Lung (tissue), 12 donors: ENCODE measurements around the gene NSFL1C. TPM values are rescaled to one million over a fixed set of nuclear protein-coding genes. Genes with fewer than 3 reads are reported as not detected.

Experiments used
- ATAC-seq: fragments of 200-7000 bp; cut with Tn5 transposase; one replicate; pipeline ENCODE4 v1.9.1; 2020; ENCODE audit warnings: moderate number of reproducible peaks; ENCODE audit not compliant: insufficient read depth, low FRiP score
- DNase-seq, 3 donors: peaks; one replicate each; pipeline ENCODE4 v3.0.0-alpha.2; 2013 to 2017
- H3K27ac ChIP-seq, 2 donors: one replicate each; pipeline ENCODE4 v1.5.1; 2013; ENCODE audit warnings: mild to moderate bottlenecking in 2 of 2, moderate library complexity in 2 of 2, control low read depth in 1 of 2, inconsistent platforms in 1 of 2, low read depth in 1 of 2, low read length in 1 of 2
- H3K27me3 ChIP-seq, 3 donors: one replicate each; pipeline ENCODE4 v1.5.1; 2013; ENCODE audit warnings: low read length in 2 of 3; ENCODE audit not compliant: control insufficient read depth in 3 of 3, insufficient read depth in 3 of 3
- H3K36me3 ChIP-seq, 4 donors: one replicate each; pipeline ENCODE4 v1.5.1; 2013; ENCODE audit warnings: low read length in 4 of 4, mild to moderate bottlenecking in 1 of 4, moderate library complexity in 1 of 4; ENCODE audit not compliant: control insufficient read depth in 4 of 4, insufficient read depth in 4 of 4
- H3K4me1 ChIP-seq, 5 donors: one replicate each; pipeline ENCODE4 v1.5.1; 2013; ENCODE audit warnings: low read length in 5 of 5, mild to moderate bottlenecking in 2 of 5, moderate library complexity in 1 of 5; ENCODE audit not compliant: control insufficient read depth in 5 of 5, insufficient read depth in 5 of 5
- H3K4me3 ChIP-seq: one replicate; pipeline ENCODE4 v1.5.1; 2013; ENCODE audit warnings: mild to moderate bottlenecking, control low read depth, moderate library complexity
- H3K9ac ChIP-seq, 2 donors: one replicate each; pipeline ENCODE4 v1.5.1; 2013; ENCODE audit warnings: low read length in 2 of 2, control low read depth in 1 of 2; ENCODE audit not compliant: insufficient read depth in 1 of 2
- H3K9me3 ChIP-seq, 4 donors: one replicate each; pipeline ENCODE4 v1.5.1; 2013; ENCODE audit warnings: low read length in 3 of 4, mild to moderate bottlenecking in 1 of 4, moderate library complexity in 1 of 4; ENCODE audit not compliant: control insufficient read depth in 4 of 4, insufficient read depth in 3 of 4
- CTCF ChIP-seq: IDR thresholded peaks from 2 replicates; pipeline ENCODE4 v1.5.1; 2012; ENCODE audit warnings: mild to moderate bottlenecking; ENCODE audit errors: control extremely low read depth, extremely low read depth
- WGBS, 2 donors: extraction: QIAGEN DNeasy Blood & Tissue Kit; methylation state at CpG; one replicate each; pipeline ENCODE4 v1.1.7; 2013; 5-methylcytosine and 5-hydroxymethylcytosine counted together
- polyA plus RNA-seq, 2 donors: library from polyadenylated mRNA; stranded (reverse); fragments of 200-250 nt; gene quantifications; one replicate each; pipeline ENCODE4 v1.2.1, GENCODE V29; 2013
- total RNA-seq, 2 donors: library from RNA; depleted of rRNA in 1 of 2; stranded (reverse); fragments of >200 nt in 1 of 2; gene quantifications; one replicate each; pipeline ENCODE4 v1.2.1, GENCODE V29; 2014 to 2021
- donor health status: control.
- donor health status: control.
- donor health status: Bipolar disorder and iron deficiency.
- donor health status: healthy.
- donor health status: DM: yes; HTN: yes; CAD: no.

NSFL1C gene
- total and polyA plus RNA-seq, 4 donors = 39.0 to 84.8 (median 53.1) TPM

GRCh38 chr20:1469925-1470571 is 3.4 kb upstream of the NSFL1C start:
- Histone ChIP-seq H3K9ac (no peak overlapping the region), H3K27me3 (peaks cover 0 to 3% (median 0%) of the 10 kb centered on the region in 3 donors), H3K4me1 (peaks cover 0 to 13% (median 10%) of the 10 kb centered on the region in 5 donors), H3K4me3 (no peak overlapping the region), H3K36me3 (peaks cover 0 to 5% (median 4%) of the 10 kb centered on the region in 4 donors), H3K27ac (peak overlapping the region in 1 of 2 donors; percentile 3), H3K9me3 (no peaks in the 10 kb centered on the region)
- DNase-seq (peak; percentile 79 to 87 (median 79)), ATAC-seq (peak; percentile 32)
- TF ChIP-seq CTCF = peak; percentile 25
- 50 to 67% methylated on average over 11 of the region's 11 CpGs for WGBS, 2 donors

- Histone ChIP-seq H3K9me3 (no peaks in the 10 kb centered on the region), H3K9ac (no peak overlapping the region), H3K4me3 (no peak overlapping the region), H3K4me1 (peaks cover 0 to 13% (median 10%) of the 10 kb centered on the region in 5 donors), H3K27me3 (peaks cover 0 to 3% (median 0%) of the 10 kb centered on the region in 3 donors), H3K36me3 (peaks cover 0 to 6% (median 4%) of the 10 kb centered on the region in 4 donors), H3K27ac (no peak overlapping the region)
- ATAC-seq (no peak), DNase-seq (no peak)
- WGBS, 2 donors = 77 to 86% methylated on average over 9 of the region's 9 CpGs
- no peak for TF ChIP-seq CTCF
Measured at GRCh38 chr20:1469306-1469905, 2.8 kb upstream of the NSFL1C start.

GRCh38 chr20:1468117-1468624 is 1.5 kb upstream of the NSFL1C start:
- peaks cover 5 to 15% (median 9%) of the 10 kb centered on the region in 4 donors for H3K36me3 ChIP-seq
- H3K4me1 ChIP-seq = peaks cover 0 to 16% (median 10%) of the 10 kb centered on the region in 5 donors
- WGBS, 2 donors = 60 to 74% methylated on average over 7 of the region's 7 CpGs
- TF ChIP-seq CTCF = no peak
- H3K27me3 ChIP-seq = peaks cover 0 to under 1% (median 0%) of the 10 kb centered on the region in 3 donors
- no peak overlapping the region for H3K4me3 ChIP-seq
- peak overlapping the region in 1 of 2 donors; percentile 42 for H3K27ac ChIP-seq
- no peak overlapping the region for H3K9ac ChIP-seq
- DNase-seq (no peak), ATAC-seq (no peak)
- H3K9me3 ChIP-seq = no peaks in the 10 kb centered on the region
